ENCODE results near the gene RTN1.

The RTN1 gene

DNA sequence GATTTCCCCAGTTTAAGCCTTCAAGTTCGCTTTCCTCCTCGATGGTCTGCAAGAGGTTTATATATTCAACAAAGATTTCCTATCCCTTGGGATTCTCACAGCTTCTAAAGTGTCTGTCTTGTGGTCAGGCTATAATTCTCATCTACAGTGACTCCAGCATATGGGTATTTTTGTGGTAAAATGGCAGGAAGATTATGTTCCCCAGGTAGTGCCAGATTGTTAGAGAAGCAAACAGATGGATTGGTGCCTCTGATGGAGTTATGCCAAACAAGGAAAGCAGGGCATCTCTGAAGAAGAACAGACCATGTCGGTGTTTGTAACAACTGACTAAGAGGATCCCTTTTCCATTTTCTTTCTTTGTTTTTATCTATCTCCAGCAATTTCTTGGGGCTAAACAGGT is 288.4 kb downstream of the RTN1 start:
- no peak for DNase-seq

DNA sequence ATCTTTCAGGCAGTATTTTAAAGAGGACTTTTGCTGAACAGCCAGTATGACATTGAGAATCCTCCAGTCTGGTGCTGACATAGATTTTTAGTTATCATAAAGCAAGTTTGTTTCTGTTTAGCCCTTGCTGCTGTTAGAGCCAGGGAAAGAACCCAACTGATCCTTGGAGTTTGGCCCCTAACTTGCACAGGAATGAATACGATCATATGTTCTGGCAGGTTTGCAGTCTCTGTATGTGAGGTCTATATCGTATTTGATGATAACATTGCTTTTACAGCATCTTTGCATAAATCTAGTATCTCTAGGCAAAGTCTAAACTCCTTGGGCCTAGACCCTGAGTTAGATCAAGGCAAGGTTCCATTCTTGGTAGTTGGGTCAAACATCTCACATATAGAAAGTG is 289.7 kb downstream of the RTN1 start:
- H3K9me3 ChIP-seq (ENCODE audit: control insufficient read depth, low read length), result no peaks in the 10 kb centered on the region
- H3K4me3 ChIP-seq (ENCODE audit: insufficient read depth, low read depth, low read length, poor library complexity, severe bottlenecking), result no peak overlapping the region
- H3K4me1 ChIP-seq (ENCODE audit: control insufficient read depth, insufficient read depth, low read length, poor library complexity, severe bottlenecking), result peaks cover 8% of the 10 kb centered on the region
- no peaks in the 10 kb centered on the region for H3K27me3 ChIP-seq (replicated peaks; ENCODE audit: control insufficient read depth, insufficient read depth, low read length, poor library complexity, severe bottlenecking)
- no peak overlapping the region for H3K27ac ChIP-seq (ENCODE audit: insufficient read depth, low read length, poor library complexity, severe bottlenecking)
- DNase-seq, result no peak
- no peaks in the 10 kb centered on the region for H3K36me3 ChIP-seq (ENCODE audit: control insufficient read depth, insufficient read depth, low read length)

More for the DNA sequence above, 288.4 kb downstream of the RTN1 start:
- Histone ChIP-seq H3K27ac (ENCODE audit: insufficient read depth, low read length, poor library complexity, severe bottlenecking) (no peak overlapping the region), H3K36me3 (ENCODE audit: control insufficient read depth, insufficient read depth, low read length) (no peaks in the 10 kb centered on the region), H3K4me3 (ENCODE audit: insufficient read depth, low read depth, low read length, poor library complexity, severe bottlenecking) (no peak overlapping the region), H3K9me3 (ENCODE audit: control insufficient read depth, low read length) (no peaks in the 10 kb centered on the region), H3K4me1 (ENCODE audit: control insufficient read depth, insufficient read depth, low read length, poor library complexity, severe bottlenecking) (no peaks in the 10 kb centered on the region), H3K27me3 (replicated peaks; ENCODE audit: control insufficient read depth, insufficient read depth, low read length, poor library complexity, severe bottlenecking) (no peaks in the 10 kb centered on the region)

DNA sequence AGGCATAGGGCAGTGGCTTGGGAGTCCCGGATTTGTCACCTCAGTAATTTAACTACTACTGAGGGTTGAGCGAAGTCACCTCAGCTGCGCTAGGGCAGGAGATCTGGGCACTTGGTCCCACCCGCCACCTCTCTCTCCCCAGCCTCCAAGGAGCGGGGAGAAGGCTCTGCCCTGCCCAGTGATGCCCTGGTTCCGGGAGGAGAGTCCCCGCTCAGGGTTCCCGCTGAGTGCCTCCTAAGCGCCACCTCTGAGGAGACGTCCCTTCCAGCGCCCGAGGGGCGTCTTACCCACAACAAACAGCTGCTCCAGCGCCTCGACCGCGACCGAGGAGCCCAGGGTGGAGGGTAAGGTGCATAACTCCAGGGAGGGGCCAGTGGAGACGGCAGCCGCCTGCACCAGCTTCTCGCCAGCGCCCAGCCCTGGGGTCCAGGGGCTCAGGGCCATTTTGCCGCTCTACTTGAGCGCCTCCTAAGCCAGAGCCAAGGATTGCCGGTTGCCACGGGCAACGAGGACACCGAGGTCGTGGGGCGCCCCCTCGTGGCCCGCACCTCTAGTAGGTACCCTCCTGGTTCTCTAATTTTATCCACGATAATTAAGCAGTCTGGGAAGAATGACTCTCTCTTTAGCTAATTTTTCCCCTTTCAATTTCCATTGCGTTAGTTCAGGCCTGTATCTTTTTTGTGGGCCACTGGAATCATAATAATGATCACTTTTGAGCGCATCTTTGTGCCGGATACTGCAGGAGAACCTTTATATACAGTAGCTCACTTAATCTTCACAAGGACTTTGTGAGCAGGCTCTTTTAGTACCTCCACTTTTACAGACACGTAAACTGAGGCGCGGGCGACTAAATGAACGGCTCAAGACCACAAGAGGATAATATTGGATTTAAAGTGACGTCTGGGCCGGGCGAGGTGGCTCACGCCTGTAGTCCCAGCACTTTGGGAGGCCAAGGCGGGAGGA is 294.0 kb downstream of the RTN1 start, which contains the start of gene CCDC175:
TSS of gene CCDC175 (minus strand) at position 481 of the 963 bp plus-strand sequence. CDS start at position 444, 37 bp downstream.
- DNase-seq, result peak; percentile 59 to 72 (median 62)
- Histone ChIP-seq H3K27ac (ENCODE audit: insufficient read depth, low read length, poor library complexity, severe bottlenecking) (no peak within 1 kb of the TSS), H3K36me3 (ENCODE audit: control insufficient read depth, insufficient read depth, low read length) (no peaks in the 10 kb centered on the region), H3K4me1 (ENCODE audit: control insufficient read depth, insufficient read depth, low read length, poor library complexity, severe bottlenecking) (peaks cover 8% of the 10 kb centered on the region), H3K27me3 (replicated peaks; ENCODE audit: control insufficient read depth, insufficient read depth, low read length, poor library complexity, severe bottlenecking) (no peaks in the 10 kb centered on the region), H3K4me3 (ENCODE audit: insufficient read depth, low read depth, low read length, poor library complexity, severe bottlenecking) (peak within 1 kb of the TSS; percentile 75), H3K9me3 (ENCODE audit: control insufficient read depth, low read length) (no peaks in the 10 kb centered on the region)

DNA sequence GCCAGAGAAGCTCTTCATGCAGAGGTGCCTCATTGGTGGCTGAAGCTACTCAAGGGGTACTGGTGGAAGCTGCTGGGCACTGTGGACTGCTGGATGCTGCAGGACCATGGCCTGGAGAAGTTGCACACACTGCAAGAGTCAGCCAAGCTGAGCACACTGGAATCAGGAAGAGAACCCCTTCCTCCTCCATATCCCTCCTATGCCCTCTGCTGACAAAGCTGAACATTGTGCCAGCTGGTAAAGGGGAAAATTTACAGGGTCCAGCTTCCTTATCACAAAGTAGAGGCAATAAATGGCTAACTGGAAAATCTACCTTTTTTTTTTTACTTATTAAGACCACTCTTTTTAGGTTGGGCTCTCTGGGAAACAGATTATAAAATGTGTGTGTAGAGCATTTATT is 300.5 kb downstream of the RTN1 start:
- H3K4me3 ChIP-seq (ENCODE audit: insufficient read depth, low read depth, low read length, poor library complexity, severe bottlenecking), result no peak overlapping the region
- no peak for DNase-seq
- H3K9me3 ChIP-seq (ENCODE audit: control insufficient read depth, low read length), result no peaks in the 10 kb centered on the region
- H3K27ac ChIP-seq (ENCODE audit: insufficient read depth, low read length, poor library complexity, severe bottlenecking), result no peak overlapping the region
- H3K4me1 ChIP-seq (ENCODE audit: control insufficient read depth, insufficient read depth, low read length, poor library complexity, severe bottlenecking), result no peaks in the 10 kb centered on the region
- H3K27me3 ChIP-seq (replicated peaks; ENCODE audit: control insufficient read depth, insufficient read depth, low read length, poor library complexity, severe bottlenecking), result no peaks in the 10 kb centered on the region
- H3K36me3 ChIP-seq (ENCODE audit: control insufficient read depth, insufficient read depth, low read length), result no peaks in the 10 kb centered on the region

DNA sequence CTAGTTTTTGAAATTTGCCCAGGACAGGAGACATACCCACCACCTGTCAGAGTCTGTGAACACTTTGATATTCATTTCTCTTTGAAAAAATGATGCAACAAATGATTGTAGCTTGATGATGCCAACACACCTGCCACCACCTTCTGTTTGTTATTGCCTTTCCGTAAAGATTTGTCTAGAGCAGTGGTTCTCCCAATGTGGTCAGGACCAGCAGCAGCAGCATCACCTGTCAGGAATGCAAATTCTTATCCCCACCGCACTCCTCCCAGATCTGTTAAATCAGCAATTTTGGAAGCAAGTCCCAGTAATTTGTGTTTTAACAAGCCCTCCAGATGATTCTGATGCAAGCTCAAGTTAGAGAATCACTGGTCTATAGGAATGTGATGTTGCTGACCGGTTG is 303.9 kb downstream of the RTN1 start:
- no peak for DNase-seq
- no peak overlapping the region for H3K27ac ChIP-seq (ENCODE audit: insufficient read depth, low read length, poor library complexity, severe bottlenecking)

DNA sequence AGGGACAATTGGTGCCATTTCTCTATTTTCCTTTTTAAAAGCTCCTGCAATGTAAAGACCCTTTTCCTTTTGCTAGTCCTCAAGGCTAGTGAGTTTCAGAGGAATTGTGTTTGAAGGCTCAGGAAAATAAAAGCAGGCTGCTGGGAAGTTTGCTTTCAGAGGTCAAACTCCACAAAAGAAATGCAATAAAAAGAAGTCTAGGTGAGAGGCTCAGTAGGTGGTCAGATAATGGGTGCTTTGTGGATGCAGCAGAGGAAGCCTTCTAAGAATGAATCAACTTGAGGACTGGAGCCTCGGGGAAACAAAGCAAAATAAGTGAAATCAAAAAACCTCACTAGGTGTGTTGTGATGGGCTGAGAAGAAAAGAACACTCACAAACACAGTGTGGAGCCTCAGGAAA is 304.3 kb downstream of the RTN1 start:
- H3K36me3 ChIP-seq (ENCODE audit: control insufficient read depth, insufficient read depth, low read length), result no peaks in the 10 kb centered on the region
- H3K4me3 ChIP-seq (ENCODE audit: insufficient read depth, low read depth, low read length, poor library complexity, severe bottlenecking), result no peak overlapping the region
- H3K4me1 ChIP-seq (ENCODE audit: control insufficient read depth, insufficient read depth, low read length, poor library complexity, severe bottlenecking), result no peaks in the 10 kb centered on the region
- H3K27ac ChIP-seq (ENCODE audit: insufficient read depth, low read length, poor library complexity, severe bottlenecking), result no peak overlapping the region
- H3K27me3 ChIP-seq (replicated peaks; ENCODE audit: control insufficient read depth, insufficient read depth, low read length, poor library complexity, severe bottlenecking), result no peaks in the 10 kb centered on the region
- no peaks in the 10 kb centered on the region for H3K9me3 ChIP-seq (ENCODE audit: control insufficient read depth, low read length)
- no peak for DNase-seq

More for the DNA sequence above, 303.9 kb downstream of the RTN1 start:
- Histone ChIP-seq H3K9me3 (ENCODE audit: control insufficient read depth, low read length) (no peaks in the 10 kb centered on the region), H3K27me3 (replicated peaks; ENCODE audit: control insufficient read depth, insufficient read depth, low read length, poor library complexity, severe bottlenecking) (no peaks in the 10 kb centered on the region), H3K4me1 (ENCODE audit: control insufficient read depth, insufficient read depth, low read length, poor library complexity, severe bottlenecking) (no peaks in the 10 kb centered on the region), H3K36me3 (ENCODE audit: control insufficient read depth, insufficient read depth, low read length) (no peaks in the 10 kb centered on the region), H3K4me3 (ENCODE audit: insufficient read depth, low read depth, low read length, poor library complexity, severe bottlenecking) (no peak overlapping the region)

DNA sequence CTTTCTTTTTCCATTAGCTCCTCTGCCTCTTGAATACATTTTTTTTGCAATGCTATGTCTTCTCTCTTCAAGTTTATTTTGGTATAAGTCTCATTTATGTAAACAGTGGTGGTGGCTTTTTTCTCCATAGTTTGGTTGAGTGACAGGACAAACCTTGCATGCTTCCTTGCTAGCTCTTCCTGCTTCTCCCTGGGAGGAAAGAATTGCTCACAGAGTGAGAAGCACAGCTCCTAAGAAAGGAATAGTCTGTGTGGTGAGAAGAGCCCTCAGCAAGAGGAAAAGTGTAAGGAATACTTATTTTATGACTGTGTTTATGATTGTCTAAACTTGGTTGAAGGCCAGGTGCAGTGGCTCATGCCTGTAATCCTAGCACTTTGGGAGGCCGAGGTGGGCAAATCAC is 305.5 kb downstream of the RTN1 start:
- H3K4me1 ChIP-seq (ENCODE audit: control insufficient read depth, insufficient read depth, low read length, poor library complexity, severe bottlenecking), result no peaks in the 10 kb centered on the region
- H3K27ac ChIP-seq (ENCODE audit: insufficient read depth, low read length, poor library complexity, severe bottlenecking), result no peak overlapping the region
- H3K27me3 ChIP-seq (replicated peaks; ENCODE audit: control insufficient read depth, insufficient read depth, low read length, poor library complexity, severe bottlenecking), result no peaks in the 10 kb centered on the region
- no peak for DNase-seq
- no peaks in the 10 kb centered on the region for H3K36me3 ChIP-seq (ENCODE audit: control insufficient read depth, insufficient read depth, low read length)
- no peak overlapping the region for H3K4me3 ChIP-seq (ENCODE audit: insufficient read depth, low read depth, low read length, poor library complexity, severe bottlenecking)
- no peaks in the 10 kb centered on the region for H3K9me3 ChIP-seq (ENCODE audit: control insufficient read depth, low read length)

DNA sequence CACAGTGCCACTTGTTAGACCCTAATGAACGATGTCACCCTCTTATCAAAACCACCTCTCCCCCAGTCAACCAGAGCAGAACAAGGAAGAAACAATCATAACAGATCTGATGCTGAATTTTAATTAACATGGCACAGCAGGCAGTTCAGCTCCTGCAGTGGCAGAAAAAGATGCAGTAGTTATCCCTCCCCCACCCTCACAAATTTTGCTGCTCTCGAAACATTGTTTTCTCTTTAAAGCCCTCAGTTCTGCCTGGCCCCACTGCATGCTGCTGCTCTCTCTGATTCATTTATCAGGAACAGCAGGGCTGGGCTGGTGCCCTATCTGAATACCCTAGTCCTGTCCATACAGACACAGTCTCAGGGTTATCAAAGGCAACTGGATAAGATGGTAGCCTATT is 306.2 kb downstream of the RTN1 start:
- H3K27ac ChIP-seq (ENCODE audit: insufficient read depth, low read length, poor library complexity, severe bottlenecking), result no peak overlapping the region
- H3K4me3 ChIP-seq (ENCODE audit: insufficient read depth, low read depth, low read length, poor library complexity, severe bottlenecking), result no peak overlapping the region
- H3K36me3 ChIP-seq (ENCODE audit: control insufficient read depth, insufficient read depth, low read length), result no peaks in the 10 kb centered on the region
- no peak for DNase-seq
- no peaks in the 10 kb centered on the region for H3K4me1 ChIP-seq (ENCODE audit: control insufficient read depth, insufficient read depth, low read length, poor library complexity, severe bottlenecking)
- H3K9me3 ChIP-seq (ENCODE audit: control insufficient read depth, low read length), result no peaks in the 10 kb centered on the region
- H3K27me3 ChIP-seq (replicated peaks; ENCODE audit: control insufficient read depth, insufficient read depth, low read length, poor library complexity, severe bottlenecking), result no peaks in the 10 kb centered on the region

DNA sequence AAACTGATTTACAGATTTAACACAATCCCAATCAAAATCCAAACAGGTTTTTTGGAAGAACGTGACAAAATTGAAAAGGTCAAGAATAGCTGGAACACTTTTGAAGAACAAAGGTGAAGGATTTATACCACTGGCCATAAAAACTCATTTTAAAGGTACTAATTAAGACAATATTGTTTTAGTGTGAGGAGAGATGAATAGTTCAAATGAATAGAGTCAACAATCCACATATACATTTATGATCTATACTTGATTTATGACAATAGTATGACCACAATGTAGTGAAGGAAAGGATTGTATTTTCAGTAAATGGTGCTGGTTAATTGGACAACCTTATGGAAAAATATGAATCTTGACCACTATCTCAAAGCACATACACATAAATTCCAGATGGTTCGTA is 323.3 kb downstream of the RTN1 start:
- no peaks in the 10 kb centered on the region for H3K27me3 ChIP-seq (replicated peaks; ENCODE audit: control insufficient read depth, insufficient read depth, low read length, poor library complexity, severe bottlenecking)
- H3K4me3 ChIP-seq (ENCODE audit: insufficient read depth, low read depth, low read length, poor library complexity, severe bottlenecking), result no peak overlapping the region
- H3K4me1 ChIP-seq (ENCODE audit: control insufficient read depth, insufficient read depth, low read length, poor library complexity, severe bottlenecking), result no peaks in the 10 kb centered on the region

More for the DNA sequence above, 323.3 kb downstream of the RTN1 start:
- H3K9me3 ChIP-seq (ENCODE audit: control insufficient read depth, low read length), result no peaks in the 10 kb centered on the region
- H3K36me3 ChIP-seq (ENCODE audit: control insufficient read depth, insufficient read depth, low read length), result no peaks in the 10 kb centered on the region
- H3K27ac ChIP-seq (ENCODE audit: insufficient read depth, low read length, poor library complexity, severe bottlenecking), result no peak overlapping the region
- DNase-seq, result no peak
